Measurements from ENCODE around the gene CYB5D1.

DNA sequence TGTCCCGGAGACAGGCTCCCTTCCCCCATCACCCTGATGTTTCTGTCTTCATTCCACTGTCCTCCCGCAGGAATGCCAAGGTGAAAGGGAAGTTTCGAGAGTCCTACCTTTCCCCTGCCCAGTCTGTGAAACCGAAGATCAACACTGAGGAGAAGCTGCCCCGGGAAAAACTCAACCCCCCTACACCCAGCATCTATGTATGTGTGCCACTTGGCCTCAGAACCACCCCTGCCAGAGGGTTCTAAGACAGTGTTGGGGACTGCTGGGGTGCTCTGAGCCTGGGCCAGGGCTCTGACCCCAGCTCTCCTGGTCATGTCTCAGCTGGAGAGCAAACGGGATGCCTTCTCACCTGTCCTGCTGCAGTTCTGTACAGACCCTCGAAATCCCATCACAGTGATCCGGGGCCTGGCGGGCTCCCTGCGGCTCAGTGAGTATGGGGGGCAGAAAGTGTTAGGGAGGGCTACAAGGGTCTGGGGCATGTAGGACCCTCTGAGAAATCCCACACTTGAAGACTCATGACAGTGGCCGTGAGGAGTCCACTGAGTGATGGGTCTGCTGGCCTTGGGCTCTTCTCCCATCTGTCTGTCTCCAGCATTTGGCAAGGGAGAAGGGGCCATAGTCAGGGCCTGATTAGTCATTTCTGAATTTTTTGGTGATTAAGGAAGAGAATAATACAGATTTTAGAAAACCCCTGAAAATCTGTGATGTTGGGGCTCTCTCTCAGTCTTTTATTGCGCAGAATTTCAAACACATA lies 7.9 kb upstream of the CYB5D1 start:
- TF ChIP-seq, protein P1, sequence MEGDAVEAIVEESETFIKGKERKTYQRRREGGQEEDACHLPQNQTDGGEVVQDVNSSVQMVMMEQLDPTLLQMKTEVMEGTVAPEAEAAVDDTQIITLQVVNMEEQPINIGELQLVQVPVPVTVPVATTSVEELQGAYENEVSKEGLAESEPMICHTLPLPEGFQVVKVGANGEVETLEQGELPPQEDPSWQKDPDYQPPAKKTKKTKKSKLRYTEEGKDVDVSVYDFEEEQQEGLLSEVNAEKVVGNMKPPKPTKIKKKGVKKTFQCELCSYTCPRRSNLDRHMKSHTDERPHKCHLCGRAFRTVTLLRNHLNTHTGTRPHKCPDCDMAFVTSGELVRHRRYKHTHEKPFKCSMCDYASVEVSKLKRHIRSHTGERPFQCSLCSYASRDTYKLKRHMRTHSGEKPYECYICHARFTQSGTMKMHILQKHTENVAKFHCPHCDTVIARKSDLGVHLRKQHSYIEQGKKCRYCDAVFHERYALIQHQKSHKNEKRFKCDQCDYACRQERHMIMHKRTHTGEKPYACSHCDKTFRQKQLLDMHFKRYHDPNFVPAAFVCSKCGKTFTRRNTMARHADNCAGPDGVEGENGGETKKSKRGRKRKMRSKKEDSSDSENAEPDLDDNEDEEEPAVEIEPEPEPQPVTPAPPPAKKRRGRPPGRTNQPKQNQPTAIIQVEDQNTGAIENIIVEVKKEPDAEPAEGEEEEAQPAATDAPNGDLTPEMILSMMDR (IDR thresholded peaks at IDR 0.05; ENCODE audit: insufficient read depth, low read length), result no peak
- TF ChIP-seq, protein P2, sequence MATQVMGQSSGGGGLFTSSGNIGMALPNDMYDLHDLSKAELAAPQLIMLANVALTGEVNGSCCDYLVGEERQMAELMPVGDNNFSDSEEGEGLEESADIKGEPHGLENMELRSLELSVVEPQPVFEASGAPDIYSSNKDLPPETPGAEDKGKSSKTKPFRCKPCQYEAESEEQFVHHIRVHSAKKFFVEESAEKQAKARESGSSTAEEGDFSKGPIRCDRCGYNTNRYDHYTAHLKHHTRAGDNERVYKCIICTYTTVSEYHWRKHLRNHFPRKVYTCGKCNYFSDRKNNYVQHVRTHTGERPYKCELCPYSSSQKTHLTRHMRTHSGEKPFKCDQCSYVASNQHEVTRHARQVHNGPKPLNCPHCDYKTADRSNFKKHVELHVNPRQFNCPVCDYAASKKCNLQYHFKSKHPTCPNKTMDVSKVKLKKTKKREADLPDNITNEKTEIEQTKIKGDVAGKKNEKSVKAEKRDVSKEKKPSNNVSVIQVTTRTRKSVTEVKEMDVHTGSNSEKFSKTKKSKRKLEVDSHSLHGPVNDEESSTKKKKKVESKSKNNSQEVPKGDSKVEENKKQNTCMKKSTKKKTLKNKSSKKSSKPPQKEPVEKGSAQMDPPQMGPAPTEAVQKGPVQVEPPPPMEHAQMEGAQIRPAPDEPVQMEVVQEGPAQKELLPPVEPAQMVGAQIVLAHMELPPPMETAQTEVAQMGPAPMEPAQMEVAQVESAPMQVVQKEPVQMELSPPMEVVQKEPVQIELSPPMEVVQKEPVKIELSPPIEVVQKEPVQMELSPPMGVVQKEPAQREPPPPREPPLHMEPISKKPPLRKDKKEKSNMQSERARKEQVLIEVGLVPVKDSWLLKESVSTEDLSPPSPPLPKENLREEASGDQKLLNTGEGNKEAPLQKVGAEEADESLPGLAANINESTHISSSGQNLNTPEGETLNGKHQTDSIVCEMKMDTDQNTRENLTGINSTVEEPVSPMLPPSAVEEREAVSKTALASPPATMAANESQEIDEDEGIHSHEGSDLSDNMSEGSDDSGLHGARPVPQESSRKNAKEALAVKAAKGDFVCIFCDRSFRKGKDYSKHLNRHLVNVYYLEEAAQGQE (IDR thresholded peaks at IDR 0.05; ENCODE audit: insufficient replicate concordance, low read depth), result no peak
- no peak for TF ChIP-seq POLR2AphosphoS5 (IDR thresholded peaks at IDR 0.05; ENCODE audit: low read depth)
- TF ChIP-seq SPI1 (IDR thresholded peaks at IDR 0.05; ENCODE audit: borderline replicate concordance, low read depth), result no peak

Measured in HL-60 (cell line).